HG03432 (cell line): ENCODE results near the gene TRIP12.
"Not testable (repeated sequence)": the region's sequence is repeated elsewhere in the genome, so short reads cannot be mapped to it uniquely, and the experiment has no call there.

Source experiments
- ATAC-seq: cut with Tn5 transposase; IDR thresholded peaks from one replicate; pipeline ENCODE4 v1.9.1; 2021; ENCODE audit warnings: mild to moderate bottlenecking, moderate library complexity; ENCODE audit not compliant: unreplicated experiment

TRIP12 gene

DNA sequence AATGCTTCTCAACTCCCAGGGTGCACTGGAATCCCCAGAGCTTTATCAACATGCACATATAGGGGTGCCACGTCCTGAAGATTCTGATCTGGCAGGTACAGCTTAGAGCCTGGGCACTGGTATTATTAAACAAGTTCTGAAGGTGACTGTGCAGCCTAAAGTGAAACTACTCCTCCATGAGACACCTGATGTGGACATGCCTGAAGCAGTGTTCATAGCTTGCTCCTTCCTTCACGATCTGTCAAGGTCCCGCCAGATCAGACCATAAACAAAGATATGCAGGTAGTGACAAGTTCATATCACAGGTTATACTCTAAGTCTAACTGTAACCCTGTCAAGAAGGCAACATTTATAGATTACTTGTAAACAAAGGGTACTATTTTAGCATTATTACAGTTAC, 142.2 kb downstream of the TRIP12 start:
- no peak for ATAC-seq

DNA sequence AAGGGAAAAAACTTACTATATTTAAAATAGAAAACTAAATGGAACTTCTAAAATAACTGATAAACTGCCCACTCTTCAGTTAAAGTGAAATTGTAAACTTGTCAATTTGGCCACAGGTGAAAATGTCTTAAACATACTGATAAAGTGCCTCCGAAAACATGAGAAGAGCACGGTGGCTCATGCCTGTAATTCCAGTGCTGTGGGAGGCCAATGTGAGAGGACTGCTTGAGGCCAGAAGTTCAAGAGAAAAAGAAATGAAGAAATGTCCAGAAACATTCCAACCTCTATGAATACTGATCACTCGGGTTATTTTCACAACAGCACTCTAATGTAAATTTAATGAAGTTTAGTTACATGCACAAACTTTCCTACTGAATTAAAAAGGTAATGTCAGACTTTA, 144.1 kb downstream of the TRIP12 start:
- ATAC-seq, result no peak

DNA sequence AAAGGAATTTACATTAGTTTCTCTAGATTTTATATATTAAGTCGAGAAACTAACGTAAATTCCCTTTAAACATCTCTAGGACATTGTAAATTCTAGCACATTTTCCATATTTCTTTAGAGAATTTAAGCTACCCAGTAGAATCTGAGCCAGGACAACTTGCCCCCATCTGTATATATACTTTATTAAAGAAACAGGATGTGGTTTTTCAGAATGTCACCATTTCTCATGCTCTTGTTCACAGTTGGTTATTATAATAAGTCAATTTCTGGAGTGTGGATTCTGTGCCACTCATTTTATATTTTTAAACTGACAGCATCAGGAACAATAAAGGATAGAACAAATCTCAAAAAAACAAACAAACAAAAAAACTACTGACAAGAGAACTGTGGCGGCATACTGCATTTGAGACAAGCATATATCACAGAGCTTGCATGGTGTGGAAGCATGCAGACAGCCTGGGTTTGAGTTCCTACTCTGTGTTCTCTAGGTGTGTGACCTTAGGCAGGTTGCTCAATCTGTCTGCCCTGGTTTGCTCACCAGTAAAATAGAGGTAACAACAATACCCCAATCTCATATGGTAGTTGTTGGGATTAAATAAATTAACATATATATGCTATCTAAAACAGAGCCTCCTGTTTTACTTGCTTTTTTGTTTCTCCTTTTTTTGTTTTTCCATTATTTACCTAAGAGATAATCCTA, 146.0 kb downstream of the TRIP12 start:
- ATAC-seq, result peak; percentile 63

DNA sequence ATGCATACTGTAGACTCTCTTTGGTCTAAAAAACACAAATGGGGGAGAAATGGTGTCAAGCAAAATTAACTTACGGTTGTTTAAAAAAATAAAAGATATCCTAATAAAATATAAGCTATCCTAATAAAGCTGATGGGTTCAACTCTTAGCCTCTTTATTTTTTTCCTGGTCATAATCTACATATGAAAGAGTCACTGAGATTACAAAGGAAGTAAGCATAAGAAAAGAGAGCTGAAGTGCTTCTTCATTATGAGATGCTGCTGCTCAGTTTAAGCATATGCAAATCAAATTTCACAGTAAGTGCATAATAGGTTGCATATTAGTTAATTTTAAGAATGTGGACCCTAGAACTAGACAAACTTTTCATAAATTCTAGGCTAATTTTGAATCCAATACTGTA, 147.6 kb downstream of the TRIP12 start:
- no peak for ATAC-seq

DNA sequence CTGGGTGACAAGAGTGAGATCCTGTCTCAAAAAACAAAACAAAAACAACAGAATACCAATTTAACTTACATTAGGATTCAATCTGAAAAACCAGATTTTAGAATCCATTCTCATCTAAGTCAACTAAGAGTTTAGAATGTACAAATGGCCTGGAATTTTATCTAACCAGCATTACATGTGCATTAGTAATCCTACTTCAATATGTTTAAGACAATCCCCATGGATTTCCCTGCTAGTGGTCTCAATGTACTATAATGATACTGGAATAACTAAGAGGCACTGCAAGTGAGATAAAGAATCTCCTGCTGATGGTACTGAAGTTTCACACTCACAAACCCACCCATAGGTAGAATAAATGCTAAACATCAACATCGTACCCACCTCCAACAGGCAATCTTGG, 153.6 kb downstream of the TRIP12 start:
- no peak for ATAC-seq

DNA sequence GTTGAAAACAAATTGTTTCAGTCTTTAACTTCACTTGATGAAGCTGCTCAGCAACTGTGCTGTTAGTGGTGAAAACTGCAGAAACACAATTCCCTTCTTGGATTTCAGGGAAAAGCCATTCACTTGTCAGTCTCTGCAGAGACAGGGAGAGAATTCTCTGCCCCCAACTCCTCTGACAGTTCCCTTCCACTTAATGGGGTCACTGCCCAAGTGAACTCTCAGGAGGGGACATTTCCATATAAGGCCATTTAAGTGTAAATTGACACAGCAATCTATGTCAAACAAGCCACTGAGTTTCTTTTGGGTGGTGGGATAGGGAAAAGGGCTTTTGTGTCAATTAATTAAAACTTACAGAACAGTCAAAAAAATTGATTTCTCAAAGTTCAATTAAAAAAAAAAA, 156.1 kb downstream of the TRIP12 start:
- ATAC-seq, result no peak

DNA sequence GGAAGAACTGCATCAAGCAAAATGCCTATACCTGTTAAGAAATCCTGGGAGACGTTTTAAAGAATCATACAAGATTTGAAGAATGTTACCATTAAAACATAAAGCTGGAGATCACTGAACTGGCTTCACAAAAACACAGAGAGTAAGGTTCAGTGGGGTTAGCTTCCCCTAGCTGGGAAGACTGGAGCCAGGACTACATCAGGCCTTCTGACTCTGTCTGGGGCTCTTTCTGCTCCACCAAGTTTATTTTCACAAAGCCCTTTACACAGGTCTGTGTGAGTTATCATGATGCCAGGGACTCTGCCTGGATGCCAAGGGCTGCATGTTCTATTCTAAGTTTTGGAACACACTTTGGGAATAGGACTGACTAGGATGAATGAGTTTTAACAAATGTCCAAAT, 160.1 kb downstream of the TRIP12 start:
- no peak for ATAC-seq

DNA sequence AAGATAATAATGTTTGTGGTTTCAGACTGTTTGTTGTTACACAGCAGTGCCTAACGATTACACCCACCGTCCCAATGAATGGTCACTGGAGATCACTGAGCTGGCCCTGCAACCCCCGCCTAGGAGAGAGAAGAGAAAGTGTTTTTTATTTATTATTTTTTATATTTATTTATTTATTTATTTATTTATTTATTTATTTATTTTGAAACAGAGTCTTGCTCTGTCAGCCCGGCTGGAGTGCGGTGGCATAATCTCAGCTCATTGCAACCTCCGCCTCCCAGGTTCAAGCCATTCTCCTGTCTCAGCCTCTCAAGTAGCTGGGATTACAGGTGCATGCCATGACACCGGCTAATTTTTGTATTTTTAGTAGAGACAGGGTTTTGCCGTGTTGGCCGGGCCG, 164.3 kb downstream of the TRIP12 start:
- ATAC-seq, result not testable (repeated sequence)

DNA sequence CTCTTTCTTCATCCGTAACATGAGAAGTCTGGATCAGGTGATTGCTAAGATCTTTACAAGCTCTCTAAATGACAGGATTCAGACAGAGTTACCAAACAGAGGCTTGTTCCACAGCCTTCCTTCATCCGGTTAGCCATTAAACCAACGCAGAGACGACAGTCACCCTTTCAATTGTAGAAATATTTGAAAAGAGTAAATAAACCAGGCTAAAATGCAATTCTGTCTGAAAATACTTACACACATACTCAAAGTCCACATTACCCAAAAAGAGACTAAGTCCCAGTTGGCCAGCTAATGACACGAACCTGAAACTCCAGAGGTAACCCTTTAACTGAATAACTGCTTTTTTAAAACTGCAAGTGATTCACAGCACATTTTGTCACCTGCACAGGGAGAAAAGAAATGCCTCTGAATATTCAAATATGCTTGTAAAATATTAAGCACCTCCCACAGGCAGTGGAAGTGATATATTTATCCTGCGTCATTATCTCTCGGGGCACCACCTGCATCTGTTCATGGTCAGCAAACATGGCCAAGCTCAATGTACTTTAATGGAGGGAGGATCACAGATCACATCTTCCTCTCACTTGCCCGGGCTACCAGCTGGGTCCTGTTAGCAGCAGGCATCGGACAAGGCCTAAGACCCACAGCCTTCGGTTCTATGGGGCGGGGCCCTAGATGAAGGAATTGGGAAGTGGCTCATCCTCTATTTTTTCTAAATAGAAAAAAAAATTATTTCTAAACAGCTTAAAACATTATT, 168.7 kb downstream of the TRIP12 start:
- no peak for ATAC-seq

DNA sequence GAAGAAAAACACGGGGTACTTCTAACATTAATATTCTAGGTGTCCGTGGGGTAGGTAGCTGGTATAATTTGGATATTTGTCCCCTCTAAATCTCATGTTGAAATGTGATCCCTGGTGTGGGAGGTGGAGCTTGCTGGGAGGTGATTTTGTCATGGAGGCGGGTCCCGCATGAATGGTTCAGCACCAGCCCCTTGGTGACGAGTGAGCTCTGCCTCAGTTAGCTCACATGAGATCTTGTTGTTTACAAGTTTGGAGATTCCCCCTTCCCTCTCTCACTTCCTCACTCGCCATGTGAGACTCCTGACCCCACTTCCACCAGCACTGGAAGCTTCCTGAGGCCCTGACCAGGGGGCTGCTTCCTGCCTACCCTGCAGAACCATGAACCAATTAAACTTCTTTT, 172.0 kb downstream of the TRIP12 start:
- ATAC-seq, result no peak

DNA sequence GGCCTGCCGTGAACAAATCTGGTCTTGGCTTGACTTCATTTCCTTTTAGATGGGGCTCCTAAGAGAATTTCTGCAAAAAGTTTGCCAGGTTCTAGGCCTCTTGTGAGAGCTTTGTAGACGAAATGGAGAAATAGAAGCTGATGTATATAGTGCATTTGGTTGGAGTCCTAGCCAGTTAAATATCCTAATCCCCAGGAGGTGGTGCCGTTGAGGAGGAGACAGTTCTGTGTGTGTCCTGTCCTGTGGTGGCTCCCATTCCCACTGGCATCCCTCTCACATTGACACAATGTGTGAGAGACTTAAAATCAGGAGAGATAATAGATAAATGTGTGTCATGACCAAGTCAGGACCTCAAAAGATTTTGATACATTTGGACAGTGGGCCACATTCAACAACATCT, 172.9 kb downstream of the TRIP12 start:
- no peak for ATAC-seq

DNA sequence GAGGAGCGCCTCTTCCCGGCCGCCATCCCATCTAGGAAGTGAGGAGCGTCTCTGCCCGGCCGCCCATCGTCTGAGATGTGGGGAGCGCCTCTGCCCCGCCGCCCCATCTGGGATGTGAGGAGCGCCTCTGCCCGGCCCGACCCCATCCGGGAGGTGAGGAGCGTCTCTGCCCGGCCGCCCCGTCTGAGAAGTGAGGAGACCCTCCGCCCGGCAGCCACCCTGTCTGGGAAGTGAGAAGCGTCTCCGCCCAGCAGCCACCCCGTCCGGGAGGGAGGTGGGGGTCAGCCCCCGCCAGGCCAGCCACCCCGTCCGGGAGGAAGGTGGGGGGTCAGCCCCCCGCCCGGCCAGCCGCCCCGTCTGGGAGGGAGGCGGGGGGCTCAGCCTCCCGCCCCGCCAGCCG, 179.1 kb downstream of the TRIP12 start:
- not testable (repeated sequence) for ATAC-seq

DNA sequence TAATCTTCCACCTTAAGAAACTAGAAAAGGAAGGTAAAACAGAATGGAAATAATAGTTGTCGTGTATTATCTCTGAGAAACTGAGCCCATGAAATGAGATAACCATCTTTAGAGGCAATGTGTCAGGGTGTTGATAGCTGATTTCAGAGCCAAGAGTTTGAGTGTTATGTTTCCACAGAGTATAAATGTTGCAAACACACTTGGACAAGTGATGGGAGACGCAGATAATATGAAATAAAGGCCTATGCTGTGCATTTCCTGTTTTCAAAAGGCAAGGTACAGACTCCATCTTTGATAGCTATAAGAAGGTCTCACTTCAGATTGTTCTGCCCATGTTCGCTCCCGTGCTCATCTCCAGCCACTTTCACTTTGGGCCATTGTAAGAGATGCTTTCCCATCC, 181.5 kb downstream of the TRIP12 start:
- no peak for ATAC-seq

DNA sequence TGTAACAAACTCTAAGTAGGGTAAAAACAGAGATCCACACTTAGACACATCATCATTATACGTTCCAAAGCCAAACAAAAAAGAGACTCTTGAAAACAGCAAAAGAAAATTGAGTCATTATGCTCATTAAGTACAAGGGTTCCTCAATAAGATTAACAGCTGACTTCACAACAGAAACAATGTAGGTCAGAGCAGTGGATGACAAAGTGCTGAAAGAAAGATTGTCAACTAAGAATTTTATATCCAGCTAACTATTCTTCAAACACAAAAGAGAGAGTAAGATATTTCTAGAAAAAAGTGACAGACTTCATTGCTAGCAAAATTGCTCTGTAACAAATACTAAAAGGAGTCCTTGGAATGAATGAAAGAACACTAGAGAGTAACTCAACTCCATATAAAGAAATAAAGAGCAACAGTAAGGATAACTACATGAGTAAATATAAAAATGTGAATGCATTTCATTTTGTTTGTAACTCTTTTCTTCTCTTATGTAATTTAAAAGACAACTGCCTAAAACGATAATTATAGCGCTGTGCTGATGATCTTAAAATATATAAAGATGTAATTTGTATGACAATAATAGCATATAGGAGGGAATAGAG, 183.7 kb downstream of the TRIP12 start:
- ATAC-seq, result no peak

DNA sequence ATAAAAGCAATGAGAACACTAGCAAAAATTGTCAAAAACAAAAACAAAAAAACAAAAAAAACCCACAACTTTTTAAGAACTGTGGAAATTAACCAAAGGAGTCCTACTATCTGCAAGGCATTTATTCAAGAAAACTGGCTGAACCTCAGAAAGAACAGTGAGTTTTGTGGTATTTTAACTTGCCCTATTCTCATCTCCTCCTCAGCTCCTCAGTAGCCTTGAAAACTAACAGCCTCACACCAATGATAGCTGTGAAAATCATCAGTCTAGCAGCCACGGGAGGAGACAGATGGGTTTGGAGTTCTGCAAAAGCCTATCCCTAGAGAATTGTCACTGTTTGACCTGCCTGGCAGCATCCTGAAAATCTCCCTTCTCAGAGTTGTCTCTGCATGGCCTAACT, 187.4 kb downstream of the TRIP12 start:
- no peak for ATAC-seq

DNA sequence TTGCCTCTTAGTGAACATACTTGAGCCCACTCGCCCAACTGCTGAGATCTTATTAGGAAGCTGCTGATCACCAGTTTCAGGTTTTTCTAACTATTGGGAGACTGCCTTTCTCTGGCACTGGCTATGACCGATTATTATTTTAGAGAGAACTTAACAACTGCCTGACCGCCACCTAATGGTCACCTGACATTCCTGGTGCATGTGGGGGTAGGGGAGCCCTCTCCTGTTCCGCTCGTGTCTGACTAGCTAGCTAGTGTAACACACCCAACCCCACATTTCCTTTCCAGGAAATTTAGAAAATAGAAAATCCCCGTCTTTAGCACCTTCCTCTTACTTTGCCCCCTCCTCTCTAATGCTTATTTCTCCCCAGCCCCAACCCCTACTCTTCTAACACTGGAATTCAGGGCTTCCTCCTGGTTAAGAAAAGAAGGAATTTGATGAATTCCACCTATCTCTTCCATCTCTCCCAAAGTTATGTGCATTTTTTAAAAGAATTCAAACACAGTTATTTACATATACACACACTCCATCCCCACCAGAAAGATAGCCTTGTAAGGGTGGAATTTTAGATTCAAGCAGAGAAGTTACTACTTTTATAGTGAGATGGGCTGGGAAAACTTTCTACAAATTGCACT, 188.1 kb downstream of the TRIP12 start:
- no peak for ATAC-seq

DNA sequence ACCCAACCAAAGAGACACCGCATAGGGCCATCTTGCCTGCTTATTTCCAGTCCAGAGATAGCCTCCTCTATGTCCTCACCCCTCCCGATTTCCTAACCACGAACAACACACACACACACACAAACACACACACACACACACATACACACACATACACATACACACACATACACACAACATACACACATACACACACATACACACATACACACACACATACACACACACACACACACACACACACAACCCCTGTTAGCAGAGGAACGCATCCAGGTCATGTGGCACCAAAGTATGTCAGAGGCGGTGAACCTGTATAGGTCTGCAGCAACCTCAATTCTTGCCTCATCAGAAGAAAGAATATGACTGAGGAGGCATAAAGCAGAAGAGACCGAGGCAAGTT, 188.9 kb downstream of the TRIP12 start:
- ATAC-seq, result no peak

DNA sequence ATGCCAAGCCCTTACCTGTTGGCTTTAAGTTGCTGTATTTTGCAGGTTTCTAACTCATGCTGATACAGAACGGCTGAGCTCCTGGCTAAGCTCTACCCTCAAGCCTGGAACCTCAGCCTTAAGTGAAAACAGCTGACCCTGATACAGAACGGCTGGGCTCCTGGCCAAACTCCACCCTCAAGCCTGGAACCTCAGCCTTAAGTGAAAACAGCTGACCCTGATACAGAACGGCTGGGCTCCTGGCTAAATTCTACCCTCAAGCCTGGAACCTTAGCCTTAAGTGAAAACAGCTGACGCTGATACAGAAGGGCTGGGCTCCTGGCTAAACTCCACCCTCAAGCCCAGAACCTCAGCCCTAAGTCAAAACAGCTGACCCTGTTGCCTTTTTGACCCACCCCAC, 189.9 kb downstream of the TRIP12 start:
- no peak for ATAC-seq

DNA sequence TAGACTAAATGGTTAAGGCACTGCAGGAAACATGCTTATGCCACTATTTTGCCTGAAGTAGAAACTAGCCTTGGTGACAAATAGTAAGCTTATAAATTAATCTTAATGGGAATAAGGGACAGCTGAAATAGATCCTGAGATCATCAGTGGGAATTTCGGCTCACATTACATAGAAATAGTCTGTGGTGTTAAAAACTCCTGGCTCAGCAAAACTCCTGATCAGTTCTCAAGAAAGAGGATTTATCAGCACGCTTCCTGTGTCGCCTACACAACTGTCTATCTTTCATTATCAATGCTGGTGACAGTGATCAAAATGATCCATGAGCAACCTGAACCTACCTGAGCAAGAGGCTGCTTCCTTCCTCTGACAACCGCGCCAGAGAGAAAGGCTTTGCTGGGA, 190.4 kb downstream of the TRIP12 start:
- no peak for ATAC-seq

DNA sequence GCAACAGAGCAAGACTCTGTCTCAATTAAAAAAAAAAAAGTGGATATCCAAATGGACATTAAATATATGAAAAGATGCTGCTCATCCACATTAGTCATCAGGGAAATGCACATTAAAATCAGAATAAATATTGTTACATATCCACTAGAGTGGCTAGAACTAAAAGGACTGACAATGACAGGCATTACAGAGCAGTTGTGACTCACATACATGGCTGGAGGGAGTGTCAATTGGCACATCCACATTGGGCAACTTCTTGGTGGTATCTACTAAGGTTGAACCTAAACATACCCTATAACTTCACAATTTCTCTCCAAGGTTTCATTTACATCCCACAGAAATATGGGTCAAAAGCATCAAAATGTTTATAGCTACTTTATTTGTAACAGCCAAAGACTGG, 193.4 kb downstream of the TRIP12 start:
- ATAC-seq, result no peak

DNA sequence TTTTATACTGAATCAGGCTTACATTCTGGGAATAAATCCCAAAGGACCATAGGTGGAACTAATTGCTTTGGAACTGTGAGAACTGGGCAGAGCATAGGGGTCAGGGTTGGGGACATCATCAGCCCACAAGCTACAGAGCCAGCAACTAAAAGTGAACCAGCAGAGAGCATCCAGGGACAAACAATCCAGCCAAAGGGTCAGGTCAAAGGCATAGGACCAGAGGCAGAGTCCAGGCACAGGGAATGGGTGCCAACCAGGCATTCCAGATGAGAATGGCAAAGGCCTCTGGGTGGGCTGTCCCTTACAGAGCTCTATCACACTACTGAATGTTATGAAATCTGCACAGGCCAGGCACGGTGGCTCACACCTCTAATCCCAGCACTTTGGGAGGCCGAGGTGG, 195.2 kb downstream of the TRIP12 start:
- ATAC-seq, result no peak
